ENCODE results near the gene KIAA0586. TPM values are rescaled to one million over a fixed set of nuclear protein-coding genes. Genes with fewer than 3 reads are reported as not detected.

Gene KIAA0586
- total RNA-seq: 18.6 and 19.5 TPM in 2 replicates

GRCh38 chr14:58427281-58428117, at the start of gene KIAA0586, which contains the start of gene TIMM9:
TSS of gene KIAA0586 (plus strand) at chr14:58427719. CDS start at chr14:58428265, 546 bp downstream.
TSS of gene TIMM9 (minus strand) at chr14:58427531. CDS start at chr14:58411945, 15,586 bp downstream.

GRCh38 chr14:58395812-58396788, 31.4 kb upstream of the KIAA0586 start, which contains the start of gene TOMM20L:
TSS of gene TOMM20L (plus strand) at chr14:58395930. CDS start at chr14:58395958, 28 bp downstream.

Other genes with a start within 250 kb of the KIAA0586 start
- 38.0 and 39.3 TPM in 2 replicates for gene ACTR10, start 227.6 kb upstream of the KIAA0586 start, total RNA-seq
- 68.9 and 83.9 TPM in 2 replicates for gene PSMA3, start 182.9 kb upstream of the KIAA0586 start, total RNA-seq
- 7.8 and 9.5 TPM in 2 replicates for gene ARID4A, start 129.2 kb upstream of the KIAA0586 start, total RNA-seq
- gene TOMM20L, start 31.8 kb upstream of the KIAA0586 start, total RNA-seq: not detected in 2 replicates
- 16.6 and 17.3 TPM in 2 replicates for gene TIMM9, start 188 bp upstream of the KIAA0586 start, total RNA-seq
- gene DACT1, start 210.2 kb downstream of the KIAA0586 start, total RNA-seq: 28.3 and 43.4 TPM in 2 replicates

All from smooth muscle cell of the pulmonary artery (primary cell).